Measurements from ENCODE around the gene PCDHB16.

PCDHB16 gene

DNA sequence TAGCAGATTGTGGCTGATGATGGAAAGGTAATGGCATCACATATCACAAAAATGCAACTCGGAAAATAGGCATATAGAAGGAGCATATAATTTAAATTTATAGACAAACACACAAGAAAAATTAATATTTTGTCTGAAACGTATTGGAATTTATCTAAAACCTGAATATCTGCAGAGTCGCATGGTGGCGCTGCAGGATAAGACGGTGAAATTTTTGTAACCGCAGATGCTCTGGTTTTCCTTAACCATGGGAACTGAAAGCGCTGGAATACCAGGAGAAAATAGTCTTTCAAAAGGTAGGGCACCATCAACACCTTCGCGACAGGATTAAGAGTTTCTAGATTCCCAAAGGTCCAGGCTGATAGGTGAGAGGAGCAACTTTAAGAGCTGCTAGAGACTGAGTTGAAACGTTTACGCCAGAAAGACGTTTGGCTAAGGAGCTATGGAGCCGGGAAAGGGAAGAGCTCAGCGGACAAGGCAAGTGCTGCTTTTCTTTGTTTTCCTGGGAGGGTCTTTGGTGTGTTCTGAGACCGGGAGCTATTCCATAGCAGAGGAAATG is 52.0 kb downstream of the PCDHB16 start:
- Mint-ChIP-seq H3K27ac (no peak overlapping the region), H3K36me3 (peaks cover 8% of the 10 kb centered on the region), H3K27me3 (peaks cover 4% of the 10 kb centered on the region), H3K4me1 (no peaks in the 10 kb centered on the region), H3K9me3 (peaks cover 23% of the 10 kb centered on the region), H3K4me3 (no peak overlapping the region)
- no peak for DNase-seq (ENCODE audit: low spot score in 2 of 2)
- no peak for ATAC-seq (ENCODE audit: low read depth)

All from memory B cell (primary cell).